ENCODE results near the gene NMNAT3. TPM values are rescaled to one million over a fixed set of nuclear protein-coding genes. Genes with fewer than 3 reads are reported as not detected.

Gene NMNAT3
- total RNA-seq, 6 experiments from 2014 or later = 1.3 to 3.6 (median 2.6) TPM

DNA sequence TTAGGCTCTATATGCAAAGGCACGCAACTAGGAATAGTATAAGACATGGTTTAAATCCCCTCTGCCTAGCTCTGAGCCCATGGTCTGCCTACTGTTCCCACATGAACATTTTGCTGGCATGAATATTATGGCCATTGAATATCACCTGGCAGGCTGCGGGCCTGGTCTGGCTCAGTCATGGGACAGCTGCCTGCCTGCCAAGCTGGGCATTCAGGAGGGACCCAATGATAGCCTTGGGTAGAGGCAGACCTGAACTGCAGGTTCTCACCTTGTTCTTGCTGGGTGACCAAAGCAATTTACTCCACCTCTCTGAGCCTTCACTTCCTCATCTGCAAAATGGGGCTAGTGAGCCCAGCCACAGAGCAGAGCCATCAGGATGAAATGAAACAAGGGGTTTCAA, 149.5 kb downstream of the NMNAT3 start:
- Histone ChIP-seq H3K36me3 (no peaks in the 10 kb centered on the region), H3K27ac (no peak overlapping the region), H3K4me1 (no peaks in the 10 kb centered on the region), H3K9me3 (no peaks in the 10 kb centered on the region), H3K4me3 (no peak overlapping the region), H3K27me3 (no peaks in the 10 kb centered on the region)
- no peak for DNase-seq
- WGBS (ENCODE audit: insufficient coverage, low coverage, low lambda C conversion rate, missing lambda C conversion rate) = 82% methylated on average over 2 of the region's 2 CpGs
- no peak for TF ChIP-seq POLR2A (IDR thresholded peaks at IDR 0.05)
- TF ChIP-seq CTCF (IDR thresholded peaks at IDR 0.05) = no peak
- intact Hi-C loops (cut with DNase I) = no loop called here
- ATAC-seq = no peak

- no peaks in the 10 kb centered on the region for H3K36me3 ChIP-seq
- no peak for TF ChIP-seq POLR2A (IDR thresholded peaks at IDR 0.05)
- no peak for TF ChIP-seq CTCF (IDR thresholded peaks at IDR 0.05)
- no peaks in the 10 kb centered on the region for H3K4me1 ChIP-seq
- H3K27ac ChIP-seq = no peak overlapping the region
- H3K4me3 ChIP-seq = no peak overlapping the region
- no peak for ATAC-seq
- no peaks in the 10 kb centered on the region for H3K9me3 ChIP-seq
- H3K27me3 ChIP-seq = no peaks in the 10 kb centered on the region
- 85% methylated on average over 4 of the region's 5 CpGs for WGBS (ENCODE audit: insufficient coverage, low coverage, low lambda C conversion rate, missing lambda C conversion rate)
- intact Hi-C loops (cut with DNase I) = no loop called here
- DNase-seq = no peak
These were observed 150.5 kb downstream of the NMNAT3 start for GRCh38 chr3:139527265-139527664.

DNA sequence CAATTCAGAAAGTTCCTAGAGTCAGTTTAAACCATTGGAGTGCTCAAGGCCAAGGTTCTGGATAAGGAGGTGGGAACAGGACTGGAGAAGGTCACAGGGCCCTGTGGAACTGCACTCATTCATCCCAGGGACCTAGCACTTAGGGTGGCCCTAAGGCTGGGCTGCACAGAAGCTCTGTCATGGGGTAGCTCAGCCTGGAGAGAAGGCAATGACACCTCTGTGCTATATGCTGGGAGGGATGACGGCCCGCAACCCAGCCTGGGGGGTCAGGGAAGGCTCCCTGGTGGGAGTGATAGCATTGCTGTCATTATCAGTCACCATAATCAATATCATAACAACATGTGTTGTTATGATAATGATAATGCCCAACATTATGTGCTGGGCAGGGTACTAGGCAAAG, 151.6 kb downstream of the NMNAT3 start:
- Histone ChIP-seq H3K36me3 (no peaks in the 10 kb centered on the region), H3K27me3 (no peaks in the 10 kb centered on the region), H3K9me3 (no peaks in the 10 kb centered on the region), H3K4me1 (no peaks in the 10 kb centered on the region), H3K4me3 (no peak overlapping the region), H3K27ac (no peak overlapping the region)
- DNase-seq = no peak
- TF ChIP-seq CTCF (IDR thresholded peaks at IDR 0.05) = no peak
- TF ChIP-seq POLR2A (IDR thresholded peaks at IDR 0.05) = no peak
- no peak for ATAC-seq
- WGBS (ENCODE audit: insufficient coverage, low coverage, low lambda C conversion rate, missing lambda C conversion rate) = no CpG with 5 or more reads among the region's 2 CpGs
- intact Hi-C loops (cut with DNase I) = no loop called here

GRCh38 chr3:139524841-139525636, 152.7 kb downstream of the NMNAT3 start:
- intact Hi-C loops (cut with DNase I) = no loop called here
- no peaks in the 10 kb centered on the region for H3K9me3 ChIP-seq
- no peak for TF ChIP-seq POLR2A (IDR thresholded peaks at IDR 0.05)
- TF ChIP-seq CTCF (IDR thresholded peaks at IDR 0.05) = no peak
- no peak overlapping the region for H3K27ac ChIP-seq
- H3K27me3 ChIP-seq = no peaks in the 10 kb centered on the region
- no peaks in the 10 kb centered on the region for H3K4me1 ChIP-seq
- ATAC-seq (no peak), DNase-seq (no peak)
- H3K36me3 ChIP-seq = no peaks in the 10 kb centered on the region
- no peak overlapping the region for H3K4me3 ChIP-seq
- 84% methylated on average over 4 of the region's 7 CpGs for WGBS (ENCODE audit: insufficient coverage, low coverage, low lambda C conversion rate, missing lambda C conversion rate)

All from right lobe of liver (tissue), 6 donors.